Aorta (tissue), 5 donors: ENCODE measurements around the gene TIMMDC1. TPM values are rescaled to one million over a fixed set of nuclear protein-coding genes. Genes with fewer than 3 reads are reported as not detected.
A peak's percentile ranks its signal among the peaks of the same experiment; 100 is the strongest.

Source experiments
- ATAC-seq: fragments of 200-7000 bp; cut with Tn5 transposase; one replicate; pipeline ENCODE4 v1.9.1; 2022; ENCODE audit warnings: moderate library complexity; ENCODE audit not compliant: low FRiP score
- DNase-seq, 2 donors: peaks; one replicate each; pipeline ENCODE4 v3.0.0-alpha.2; 2020
- H3K27ac ChIP-seq, 2 donors: one replicate each; pipeline ENCODE4 v1.5.1; 2013; ENCODE audit warnings: low read length in 2 of 2, mild to moderate bottlenecking in 2 of 2, moderate library complexity in 2 of 2, control low read depth in 1 of 2, inconsistent platforms in 1 of 2, low read depth in 1 of 2
- H3K27me3 ChIP-seq, 2 donors: one replicate each; pipeline ENCODE4 v1.6.1; 2013; ENCODE audit warnings: control low read depth in 1 of 2, low read length in 1 of 2, mild to moderate bottlenecking in 1 of 2, moderate library complexity in 1 of 2; ENCODE audit not compliant: insufficient read depth in 2 of 2, control insufficient read depth in 1 of 2
- H3K36me3 ChIP-seq, 2 donors: one replicate each; pipeline ENCODE4 v1.6.1; 2013; ENCODE audit warnings: control low read depth in 1 of 2, low read length in 1 of 2, mild to moderate bottlenecking in 1 of 2; ENCODE audit not compliant: insufficient read depth in 2 of 2, control insufficient read depth in 1 of 2
- H3K4me1 ChIP-seq, 2 donors: one replicate each; pipeline ENCODE4 v1.6.1; 2013; ENCODE audit warnings: low read length in 2 of 2, control low read depth in 1 of 2, mild to moderate bottlenecking in 1 of 2, moderate library complexity in 1 of 2; ENCODE audit not compliant: insufficient read depth in 2 of 2, control insufficient read depth in 1 of 2
- H3K4me3 ChIP-seq, 2 donors: one replicate each; pipeline ENCODE4 v1.5.1; 2013; ENCODE audit warnings: low read length in 2 of 2, control low read depth in 1 of 2, mild to moderate bottlenecking in 1 of 2
- H3K9me3 ChIP-seq: one replicate; pipeline ENCODE4 v1.6.1; 2013; ENCODE audit warnings: mild to moderate bottlenecking, low read length; ENCODE audit not compliant: control insufficient read depth
- WGBS, 2 donors: extraction: QIAGEN DNeasy Blood & Tissue Kit; methylation state at CpG; one replicate each; pipeline ENCODE4 v1.1.7; 2013; 5-methylcytosine and 5-hydroxymethylcytosine counted together
- intact Hi-C, 2 donors: fragments of 100-400 bp; cut with DNase I; formaldehyde crosslinking; loops; one replicate each; pipeline versions ENCODE4 v1.14.2 to v1.15.0; 2022
- polyA plus RNA-seq, 2 donors: library from polyadenylated mRNA; stranded (reverse); fragments of 200-250 nt; gene quantifications; one replicate each; pipeline ENCODE4 v1.2.3, GENCODE V29; 2013
- total RNA-seq, 2 donors: library from RNA; stranded (reverse); fragmentation: NEBNext Ultra II Directional; extraction: Animal tissue kit (Norgen Biotek cat#: 25700); gene quantifications; one replicate each; pipeline ENCODE4 v1.2.1, GENCODE V29; 2021
- donor health status: healthy with polysubstance abuse.
- donor health status: Bipolar disorder and iron deficiency.
- donor health status: DM: no; HTN: no; CAD: no.
- donor health status: DM: no; HTN: no; CAD: no.
- donor health status: DM: yes; HTN: yes; CAD: no.

Gene TIMMDC1
- total and polyA plus RNA-seq, 4 donors: 44.6 to 83.5 (median 67.8) TPM

- Histone ChIP-seq H3K27me3 (no peaks in the 10 kb centered on the region), H3K36me3 (no peaks in the 10 kb centered on the region), H3K27ac (no peak overlapping the region), H3K4me3 (no peak overlapping the region), H3K4me1 (no peaks in the 10 kb centered on the region), H3K9me3 (no peaks in the 10 kb centered on the region)
- no peak for ATAC-seq
- 87 to 88% methylated on average over 4 of the region's 4 CpGs for WGBS, 2 donors
- DNase-seq: no peak
- intact Hi-C loops: no loop called here
Measured at GRCh38 chr3:119569156-119569555, 70.8 kb downstream of the TIMMDC1 start.

- Histone ChIP-seq H3K4me1 (no peaks in the 10 kb centered on the region), H3K4me3 (no peak overlapping the region), H3K9me3 (no peaks in the 10 kb centered on the region), H3K36me3 (no peaks in the 10 kb centered on the region), H3K27ac (no peak overlapping the region), H3K27me3 (no peaks in the 10 kb centered on the region)
- intact Hi-C loops: no loop called here
- DNase-seq (no peak), ATAC-seq (peak; percentile 62)
- 83 to 86% methylated on average over 5 of the region's 5 CpGs for WGBS, 2 donors
Measured at GRCh38 chr3:119570229-119570628, 71.9 kb downstream of the TIMMDC1 start.

- Histone ChIP-seq H3K4me1 (no peaks in the 10 kb centered on the region), H3K27me3 (no peaks in the 10 kb centered on the region), H3K9me3 (no peaks in the 10 kb centered on the region), H3K4me3 (no peak overlapping the region), H3K27ac (no peak overlapping the region), H3K36me3 (no peaks in the 10 kb centered on the region)
- WGBS, 2 donors: 91 to 97% methylated on average over 1 of the region's 1 CpG
- DNase-seq: no peak
- ATAC-seq: no peak
- intact Hi-C loops: no loop called here
Measured at GRCh38 chr3:119571230-119571629, 72.9 kb downstream of the TIMMDC1 start.

GRCh38 chr3:119571688-119572087 is 73.3 kb downstream of the TIMMDC1 start:
- Histone ChIP-seq H3K4me1 (no peaks in the 10 kb centered on the region), H3K4me3 (no peak overlapping the region), H3K9me3 (no peaks in the 10 kb centered on the region), H3K27me3 (no peaks in the 10 kb centered on the region), H3K27ac (no peak overlapping the region), H3K36me3 (no peaks in the 10 kb centered on the region)
- intact Hi-C loops: no loop called here
- 82 to 84% methylated on average over 5 of the region's 5 CpGs for WGBS, 2 donors
- ATAC-seq: no peak
- no peak for DNase-seq

Other genes with a start within 250 kb of the TIMMDC1 start
- gene ARHGAP31, start 204.2 kb upstream of the TIMMDC1 start, total RNA-seq: 10 to 100 TPM; 29.1 to 65.0 TPM
- 1 to 10 TPM; 1.5 to 2.4 TPM for gene ARHGAP31, start 204.2 kb upstream of the TIMMDC1 start, polyA plus RNA-seq
- 10 to 100 TPM; 39.6 to 45.7 TPM for gene TMEM39A, start 34.9 kb upstream of the TIMMDC1 start, total RNA-seq
- gene TMEM39A, start 34.9 kb upstream of the TIMMDC1 start, polyA plus RNA-seq: 1 to 10 TPM; 7.5 to 8.5 TPM
- 10 to 100 TPM; 16.2 to 22.7 TPM for gene POGLUT1, start 29.6 kb upstream of the TIMMDC1 start, total RNA-seq
- 1 to 10 TPM; 4.1 to 9.7 TPM for gene POGLUT1, start 29.6 kb upstream of the TIMMDC1 start, polyA plus RNA-seq
- gene CD80, start 61.1 kb downstream of the TIMMDC1 start, total RNA-seq: 1 to 10 TPM; 1.8 to 2.3 TPM
- under 1 TPM in 1 of 2 donors, not detected in 1; 0.38 TPM for gene CD80, start 61.1 kb downstream of the TIMMDC1 start, polyA plus RNA-seq
- 10 to 100 TPM; 13.6 to 13.9 TPM for gene ADPRH, start 80.9 kb downstream of the TIMMDC1 start, total RNA-seq
- 1 to 10 TPM; 5.6 to 7.5 TPM for gene ADPRH, start 80.9 kb downstream of the TIMMDC1 start, polyA plus RNA-seq
- 1 to 10 TPM; 2.1 to 5.7 TPM for gene PLA1A, start 99.3 kb downstream of the TIMMDC1 start, total RNA-seq
- 1 to 10 TPM in 1 of 2 donors, under 1 TPM in 1; 0.50 to 4.0 TPM for gene PLA1A, start 99.3 kb downstream of the TIMMDC1 start, polyA plus RNA-seq
- 10 to 100 TPM in 1 of 2 donors, 1 to 10 TPM in 1; 9.5 to 11.5 TPM for gene POPDC2, start 162.0 kb downstream of the TIMMDC1 start, total RNA-seq
- 10 to 100 TPM; 11.0 to 17.5 TPM for gene POPDC2, start 162.0 kb downstream of the TIMMDC1 start, polyA plus RNA-seq
- 10 to 100 TPM; 43.6 to 47.3 TPM for gene COX17, start 178.9 kb downstream of the TIMMDC1 start, total RNA-seq
- 100 to 1,000 TPM in 1 of 2 donors, 10 to 100 TPM in 1; 74.9 to 170 TPM for gene COX17, start 178.9 kb downstream of the TIMMDC1 start, polyA plus RNA-seq
- gene CFAP91, start 204.5 kb downstream of the TIMMDC1 start, total RNA-seq: 1 to 10 TPM; 3.7 TPM
- gene CFAP91, start 204.5 kb downstream of the TIMMDC1 start, polyA plus RNA-seq: 1 to 10 TPM in 1 of 2 donors, under 1 TPM in 1; 0.50 to 8.5 TPM